ENCODE measurements around the gene XPO5.

DNA sequence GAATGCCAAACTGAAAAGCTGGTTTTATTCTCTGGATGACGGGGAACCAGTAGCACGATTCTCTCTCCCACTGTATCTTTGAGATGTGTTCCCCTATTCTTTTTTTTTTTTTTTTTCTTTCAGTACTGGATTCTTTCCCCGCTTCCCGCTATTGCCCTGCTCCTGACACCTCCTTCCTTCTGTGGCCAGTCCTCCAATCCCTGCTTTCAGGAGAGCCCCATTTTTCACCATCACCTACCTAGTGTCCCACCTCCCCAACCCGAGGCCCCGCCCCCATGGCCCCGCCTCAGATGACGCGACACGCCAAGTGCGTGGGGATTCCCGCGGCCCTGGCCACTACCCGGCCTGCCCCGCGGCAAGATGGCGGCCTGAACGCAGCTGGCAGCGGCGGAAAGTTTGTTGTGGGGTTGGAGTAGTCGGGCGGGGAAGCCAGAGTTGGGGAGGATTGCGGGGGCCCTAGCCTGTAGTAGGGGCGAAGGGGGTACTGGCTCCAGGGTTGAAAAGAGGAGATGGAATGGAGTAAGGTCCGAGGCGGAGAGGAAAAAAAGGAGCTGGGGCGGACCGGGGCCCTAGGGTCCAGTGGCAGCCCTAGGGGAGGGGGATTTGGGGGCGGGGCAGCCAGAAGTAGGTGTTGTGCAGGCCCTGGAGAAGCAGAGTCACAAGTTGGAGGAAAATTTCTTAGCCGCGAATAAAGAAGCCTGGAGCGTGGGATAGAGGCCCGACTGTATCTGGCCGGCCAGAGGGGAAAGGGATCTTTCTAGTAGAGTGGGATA is 98.4 kb downstream of the XPO5 start, which contains the start of gene TJAP1:
- TF ChIP-seq, protein P1, sequence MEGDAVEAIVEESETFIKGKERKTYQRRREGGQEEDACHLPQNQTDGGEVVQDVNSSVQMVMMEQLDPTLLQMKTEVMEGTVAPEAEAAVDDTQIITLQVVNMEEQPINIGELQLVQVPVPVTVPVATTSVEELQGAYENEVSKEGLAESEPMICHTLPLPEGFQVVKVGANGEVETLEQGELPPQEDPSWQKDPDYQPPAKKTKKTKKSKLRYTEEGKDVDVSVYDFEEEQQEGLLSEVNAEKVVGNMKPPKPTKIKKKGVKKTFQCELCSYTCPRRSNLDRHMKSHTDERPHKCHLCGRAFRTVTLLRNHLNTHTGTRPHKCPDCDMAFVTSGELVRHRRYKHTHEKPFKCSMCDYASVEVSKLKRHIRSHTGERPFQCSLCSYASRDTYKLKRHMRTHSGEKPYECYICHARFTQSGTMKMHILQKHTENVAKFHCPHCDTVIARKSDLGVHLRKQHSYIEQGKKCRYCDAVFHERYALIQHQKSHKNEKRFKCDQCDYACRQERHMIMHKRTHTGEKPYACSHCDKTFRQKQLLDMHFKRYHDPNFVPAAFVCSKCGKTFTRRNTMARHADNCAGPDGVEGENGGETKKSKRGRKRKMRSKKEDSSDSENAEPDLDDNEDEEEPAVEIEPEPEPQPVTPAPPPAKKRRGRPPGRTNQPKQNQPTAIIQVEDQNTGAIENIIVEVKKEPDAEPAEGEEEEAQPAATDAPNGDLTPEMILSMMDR (IDR thresholded peaks at IDR 0.05) = no peak
- TF ChIP-seq POLR2A (IDR thresholded peaks at IDR 0.05) = peak; percentile 72

All from right lobe of liver (tissue), 4 donors.